GM19025 (cell line): ENCODE data around the gene TOP2A.
A peak's percentile ranks its signal among the peaks of the same experiment; 100 is the strongest.
"Not testable (repeated sequence)": the region's sequence is repeated elsewhere in the genome, so short reads cannot be mapped to it uniquely, and the experiment has no call there.

Experiments
- ATAC-seq: cut with Tn5 transposase; IDR thresholded peaks from one replicate; pipeline ENCODE4 v1.9.1; 2021; ENCODE audit warnings: mild to moderate bottlenecking, low read depth, moderate library complexity; ENCODE audit not compliant: unreplicated experiment

Gene TOP2A

GRCh38 chr17:40378966-40379365 lies 38.7 kb downstream of the TOP2A start:
- no peak for ATAC-seq

GRCh38 chr17:40377832-40378231 lies 39.9 kb downstream of the TOP2A start:
- ATAC-seq = no peak

- ATAC-seq = not testable (repeated sequence)
These were observed 41.2 kb downstream of the TOP2A start for GRCh38 chr17:40376541-40376940.

- ATAC-seq = not testable (repeated sequence)
These were observed 41.9 kb downstream of the TOP2A start for GRCh38 chr17:40375786-40376185.

GRCh38 chr17:40374821-40375498 lies 42.7 kb downstream of the TOP2A start:
- ATAC-seq = no peak

GRCh38 chr17:40373999-40374398 lies 43.7 kb downstream of the TOP2A start:
- ATAC-seq = no peak

- ATAC-seq = no peak
These were observed 44.4 kb downstream of the TOP2A start for GRCh38 chr17:40373324-40373723.

GRCh38 chr17:40372644-40373043 lies 45.1 kb downstream of the TOP2A start:
- not testable (repeated sequence) for ATAC-seq

- no peak for ATAC-seq
These were observed 45.7 kb downstream of the TOP2A start for GRCh38 chr17:40372031-40372430.

- no peak for ATAC-seq
These were observed 46.3 kb downstream of the TOP2A start for GRCh38 chr17:40371261-40371929.

GRCh38 chr17:40369923-40370322 lies 47.8 kb downstream of the TOP2A start:
- ATAC-seq = no peak

GRCh38 chr17:40367728-40368127 lies 50.0 kb downstream of the TOP2A start:
- not testable (repeated sequence) for ATAC-seq

GRCh38 chr17:40366861-40367518 lies 50.7 kb downstream of the TOP2A start:
- no peak for ATAC-seq

GRCh38 chr17:40366076-40366860 lies 51.4 kb downstream of the TOP2A start:
- no peak for ATAC-seq

- no peak for ATAC-seq
These were observed 52.8 kb downstream of the TOP2A start for GRCh38 chr17:40364906-40365305.

GRCh38 chr17:40364121-40364861 lies 53.4 kb downstream of the TOP2A start, which contains the start of gene GJD3:
GJD3 (minus strand) TSS chr17:40364737; CDS start chr17:40363815, 922 bp downstream.
- no peak for ATAC-seq

GRCh38 chr17:40363111-40363827 lies 54.4 kb downstream of the TOP2A start:
- peak; percentile 18 for ATAC-seq

- ATAC-seq = peak; percentile 52
These were observed 55.0 kb downstream of the TOP2A start for GRCh38 chr17:40362696-40363110.

GRCh38 chr17:40361925-40362695 lies 55.6 kb downstream of the TOP2A start:
- ATAC-seq = no peak
